Spleen (tissue), 11 donors: ENCODE measurements around the gene LIAS. TPM values are rescaled to one million over a fixed set of nuclear protein-coding genes. Genes with fewer than 3 reads are reported as not detected.

ENCODE experiments used
- DNase-seq: peaks from one replicate; pipeline ENCODE4 v3.0.0-alpha.2; 2020
- H3K27ac ChIP-seq, 8 donors: fragments of 200-600 bp; sonication (generic) in 7 of 8; 1 replicate in 4 of 8; 2 replicates in 4 of 8; pipeline versions ENCODE4 v1.5.0 to v1.8.0; 2016 to 2021; ENCODE audit warnings: inconsistent platforms in 4 of 8, mild to moderate bottlenecking in 4 of 8, moderate library complexity in 1 of 8
- H3K27me3 ChIP-seq, 7 donors: fragments of 200-600 bp; sonication (generic) in 6 of 7; replicated peaks in 1 of 7; 1 replicate in 4 of 7; 2 replicates in 3 of 7; pipeline versions ENCODE4 v1.5.0 to v1.8.0; 2016 to 2021; ENCODE audit warnings: inconsistent platforms in 3 of 7, mild to moderate bottlenecking in 1 of 7
- H3K36me3 ChIP-seq, 6 donors: fragments of 200-600 bp; sonication (generic) in 5 of 6; 1 replicate in 4 of 6; 2 replicates in 2 of 6; pipeline versions ENCODE4 v1.5.0 to v1.8.0; 2016 to 2021; ENCODE audit warnings: inconsistent platforms in 2 of 6
- H3K4me1 ChIP-seq, 6 donors: fragments of 200-600 bp; sonication (generic) in 5 of 6; 1 replicate in 3 of 6; 2 replicates in 3 of 6; pipeline versions ENCODE4 v1.5.0 to v1.8.0; 2016 to 2021; ENCODE audit warnings: inconsistent platforms in 3 of 6
- H3K4me3 ChIP-seq, 8 donors: fragments of 200-600 bp; sonication (generic) in 7 of 8; 1 replicate in 4 of 8; 2 replicates in 4 of 8; pipeline versions ENCODE4 v1.5.0 to v1.8.0; 2016 to 2021; ENCODE audit warnings: inconsistent platforms in 4 of 8, mild to moderate bottlenecking in 4 of 8, moderate library complexity in 2 of 8
- H3K9me3 ChIP-seq, 8 donors: fragments of 200-600 bp; sonication (generic) in 7 of 8; 1 replicate in 4 of 8; 2 replicates in 4 of 8; pipeline versions ENCODE4 v1.5.0 to v1.8.0; 2016 to 2021; ENCODE audit warnings: inconsistent platforms in 4 of 8
- CTCF ChIP-seq, 11 experiments: fragments of 200-600 bp in 7 of 11; fragments of 450-650 bp in 4 of 11; sonication (generic) in 4 of 11; IDR thresholded peaks in 8 of 11; conservative IDR thresholded peaks in 3 of 11; 1 replicate in 7 of 11; 2 replicates in 4 of 11; pipeline versions ENCODE4 v1.4.0 to v1.8.0; 2016 to 2021; ENCODE audit warnings: antibody characterized with exemption in 11 of 11, inconsistent platforms in 4 of 11, mild to moderate bottlenecking in 1 of 11
- POLR2A ChIP-seq, 3 donors: fragments of 450-650 bp; IDR thresholded peaks; one replicate each; pipeline ENCODE4 v1.5.1; 2017; ENCODE audit warnings: antibody characterized with exemption in 3 of 3, mild to moderate bottlenecking in 1 of 3
- POLR2AphosphoS5 ChIP-seq, 3 donors: sonication (generic); formaldehyde crosslinking; IDR thresholded peaks; one replicate each; pipeline ENCODE4 v1.5.1; 2017; ENCODE audit warnings: antibody characterized with exemption in 3 of 3
- WGBS, 5 donors: extraction: QIAGEN DNeasy Blood & Tissue Kit in 3 of 5; methylation state at CpG; one replicate each; pipeline versions ENCODE4 v1.1.5 to v1.1.7; 2013 to 2018; 5-methylcytosine and 5-hydroxymethylcytosine counted together
- intact Hi-C: fragments of 100-400 bp; cut with DNase I; formaldehyde crosslinking; loops from one replicate; pipeline ENCODE4 v1.15.0; 2023; ENCODE audit warnings: low total_unique reads
- polyA plus RNA-seq, 3 donors: library from polyadenylated mRNA; stranded (reverse); fragments of 200-250 nt; gene quantifications; one replicate each; pipeline ENCODE4 v1.2.1, GENCODE V29; 2013
- total RNA-seq, 7 donors: library from RNA; depleted of rRNA in 3 of 7; stranded (reverse); fragments of >200 nt in 3 of 7; fragmentation: NEBNext Ultra II Directional in 4 of 7; extraction: Animal tissue kit (Norgen Biotek cat#: 25700) in 4 of 7; gene quantifications; one replicate each; pipeline versions ENCODE4 v1.1.0 to v1.2.1, GENCODE V29; 2016 to 2021
- donor health status: healthy with polysubstance abuse.
- donor health status: DM: no; HTN: no; CAD: no; lungs with moderate emphysema.
- donor health status: DM: no; HTN: no; CAD: no.
- donor health status: Bipolar disorder and iron deficiency.
- donor health status: healthy.
- donor health status: DM: no; HTN: no; CAD: no.
- donor health status: DM: yes; HTN: yes; CAD: no.

Gene LIAS
- total and polyA plus RNA-seq, 10 donors, result 8.0 to 21.7 (median 16.1) TPM

DNA sequence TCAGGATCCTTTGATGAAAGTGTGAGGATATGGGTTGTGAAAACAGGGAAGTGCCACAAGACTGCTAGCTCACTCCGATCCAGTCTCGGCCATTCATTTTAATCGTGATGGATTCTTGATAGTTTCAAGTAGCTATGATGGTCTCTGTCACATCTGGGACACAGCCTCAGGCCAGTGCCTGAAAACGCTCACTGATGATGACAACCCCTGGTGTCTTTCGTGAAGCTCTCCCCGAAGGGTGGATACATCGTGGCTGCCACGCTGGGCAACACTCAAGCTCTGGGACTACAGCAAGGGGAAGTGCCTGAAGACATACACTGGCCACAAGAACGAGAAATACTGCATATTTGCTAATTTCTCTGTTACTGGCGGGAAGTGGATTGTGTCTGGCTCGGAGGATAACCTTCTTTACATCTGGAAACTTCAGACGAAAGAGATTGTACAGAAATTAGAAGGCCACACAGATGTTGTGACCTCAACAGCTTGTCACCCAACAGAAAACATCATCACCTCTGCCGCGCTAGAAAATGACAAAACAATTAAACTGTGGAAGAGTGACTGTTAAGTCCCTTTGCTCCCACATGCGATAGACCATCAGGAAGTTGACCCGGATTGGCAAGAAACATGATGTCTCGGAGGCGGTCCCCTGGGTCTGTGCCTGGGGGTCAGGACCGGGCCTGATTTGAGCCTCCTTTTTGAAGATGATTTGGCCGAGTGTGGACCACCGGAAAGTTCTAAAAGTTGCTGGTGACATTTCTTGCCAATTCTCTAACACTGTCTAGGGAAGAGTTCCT, 22.2 kb downstream of the LIAS start:
- Histone ChIP-seq H3K36me3 (peaks cover 0 to 24% (median 7%) of the 10 kb centered on the region in 6 donors), H3K27ac (peak overlapping the region in 4 of 8 donors; percentile 36 to 58 (median 46)), H3K4me1 (peaks cover 0 to 21% (median 0%) of the 10 kb centered on the region in 6 donors), H3K4me3 (peak overlapping the region in 2 of 8 donors; percentile 0 to 43), H3K9me3 (peaks cover 0 to 11% (median 0%) of the 10 kb centered on the region in 8 donors), H3K27me3 (no peaks in the 10 kb centered on the region)
- no peak for DNase-seq
- TF ChIP-seq POLR2A (IDR thresholded peaks at IDR 0.05) (no peak), POLR2AphosphoS5 (IDR thresholded peaks at IDR 0.05) (no peak), CTCF (IDR thresholded peaks at IDR 0.05 in 8 of 11, conservative IDR thresholded peaks at IDR 0.05 in 3 of 11) (no peak)
- intact Hi-C loops, result no loop called here
- 57 to 83% (median 70%) methylated on average over 21 of the region's 21 CpGs for WGBS, 5 donors

DNA sequence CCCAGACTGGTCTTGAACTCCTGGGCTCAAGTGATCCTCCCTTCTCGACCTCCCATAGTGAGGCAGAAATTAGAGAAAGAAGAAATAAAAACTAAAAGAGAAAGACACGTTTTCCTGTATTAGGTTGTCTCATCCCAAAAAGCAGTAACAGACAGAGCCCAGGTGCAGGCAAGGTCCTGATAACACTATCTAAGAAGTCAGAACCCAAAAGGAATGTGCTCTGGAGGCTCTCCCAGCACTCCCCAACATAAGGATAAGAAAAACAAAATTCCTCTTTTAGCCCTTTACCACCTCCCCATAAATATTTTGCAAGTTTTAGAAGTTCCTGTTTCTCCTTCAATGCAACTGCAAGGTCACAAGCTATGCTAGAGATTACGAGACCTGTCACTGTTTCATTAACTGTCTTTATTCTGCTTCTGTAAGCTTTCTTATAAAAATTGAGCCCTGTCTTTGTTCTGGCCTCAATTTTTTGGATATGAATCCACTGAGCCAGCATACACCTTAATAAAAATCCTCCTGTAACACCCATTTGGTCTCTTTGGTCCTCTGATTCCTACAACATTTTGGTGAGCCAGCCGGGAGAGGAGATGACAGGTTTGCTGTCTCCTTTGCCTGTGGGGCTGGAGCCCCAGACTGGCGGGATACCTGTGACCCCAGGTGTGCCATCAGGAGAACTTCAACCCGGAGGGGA, 25.9 kb downstream of the LIAS start:
- WGBS, 5 donors, result 72 to 91% (median 76%) methylated on average over 6 of the region's 6 CpGs

GRCh38 chr4:39486221-39486804, 27.5 kb downstream of the LIAS start:
- WGBS, 5 donors, result 58 to 83% (median 73%) methylated on average over 10 of the region's 10 CpGs

More for the DNA sequence above, 25.9 kb downstream of the LIAS start:
- no peak for DNase-seq
- Histone ChIP-seq H3K27me3 (no peaks in the 10 kb centered on the region), H3K9me3 (peaks cover 0 to 11% (median 0%) of the 10 kb centered on the region in 8 donors), H3K4me3 (no peak overlapping the region), H3K4me1 (peaks cover 0 to 21% (median 0%) of the 10 kb centered on the region in 6 donors), H3K36me3 (no peaks in the 10 kb centered on the region), H3K27ac (peak overlapping the region in 1 of 8 donors; percentile 18)
- intact Hi-C loops, result no loop called here
- no peak for TF ChIP-seq POLR2AphosphoS5 (IDR thresholded peaks at IDR 0.05)
- TF ChIP-seq POLR2A (IDR thresholded peaks at IDR 0.05), result no peak
- no peak for TF ChIP-seq CTCF (IDR thresholded peaks at IDR 0.05 in 8 of 11, conservative IDR thresholded peaks at IDR 0.05 in 3 of 11)

More at GRCh38 chr4:39486221-39486804, 27.5 kb downstream of the LIAS start:
- Histone ChIP-seq H3K9me3 (peaks cover 0 to 11% (median 0%) of the 10 kb centered on the region in 8 donors), H3K27me3 (no peaks in the 10 kb centered on the region), H3K4me1 (peaks cover 0 to 17% (median 0%) of the 10 kb centered on the region in 6 donors), H3K36me3 (no peaks in the 10 kb centered on the region), H3K27ac (no peak overlapping the region), H3K4me3 (no peak overlapping the region)
- intact Hi-C loops, result no loop called here
- DNase-seq, result no peak
- TF ChIP-seq CTCF (IDR thresholded peaks at IDR 0.05 in 8 of 11, conservative IDR thresholded peaks at IDR 0.05 in 3 of 11) (no peak), POLR2A (IDR thresholded peaks at IDR 0.05) (no peak), POLR2AphosphoS5 (IDR thresholded peaks at IDR 0.05) (no peak)
